CD14-positive monocyte (primary cell): Measurements from ENCODE around the gene FHIT. TPM values are rescaled to one million over a fixed set of nuclear protein-coding genes. Genes with fewer than 3 reads are reported as not detected.

ENCODE experiments used
- DNase-seq, 3 donors: peaks; one replicate each; pipeline ENCODE4 v3.0.0-alpha.2; 2011 to 2022
- H2AFZ ChIP-seq: 2 replicates; pipeline ENCODE4 v1.6.0; 2012; ENCODE audit warnings: mild to moderate bottlenecking, low read depth, low read length, inconsistent platforms; ENCODE audit not compliant: insufficient read depth, poor library complexity, severe bottlenecking
- H3K27ac ChIP-seq, 2 donors: 1 replicate in 1 of 2; 2 replicates in 1 of 2; pipeline ENCODE4 v1.5.1; 2012 to 2013; ENCODE audit warnings: low read length in 2 of 2, control low read depth in 1 of 2, inconsistent platforms in 1 of 2, low read depth in 1 of 2, mild to moderate bottlenecking in 1 of 2
- H3K27me3 ChIP-seq, 2 donors: one replicate each; pipeline versions ENCODE4 v1.6.0 to v1.6.1; 2011 to 2013; ENCODE audit warnings: low read length in 2 of 2; ENCODE audit not compliant: control insufficient read depth in 2 of 2, insufficient read depth in 2 of 2
- H3K36me3 ChIP-seq, 2 donors: replicated peaks in 1 of 2; 1 replicate in 1 of 2; 2 replicates in 1 of 2; pipeline versions ENCODE4 v1.5.1 to v1.6.1; 2012 to 2013; ENCODE audit warnings: low read length in 2 of 2, control low read depth in 1 of 2, inconsistent platforms in 1 of 2, mild to moderate bottlenecking in 1 of 2; ENCODE audit not compliant: insufficient read depth in 2 of 2, control insufficient read depth in 1 of 2
- H3K4me1 ChIP-seq, 2 donors: 1 replicate in 1 of 2; 2 replicates in 1 of 2; pipeline versions ENCODE4 v1.5.1 to v1.6.1; 2012 to 2013; ENCODE audit warnings: low read length in 2 of 2, control low read depth in 1 of 2, inconsistent platforms in 1 of 2, mild to moderate bottlenecking in 1 of 2, moderate library complexity in 1 of 2; ENCODE audit not compliant: insufficient read depth in 2 of 2, control insufficient read depth in 1 of 2
- H3K4me2 ChIP-seq: replicated peaks from 2 replicates; pipeline ENCODE3; 2012; ENCODE audit warnings: low read length, moderate library complexity, mild to moderate bottlenecking; ENCODE audit not compliant: poor library complexity, severe bottlenecking; ENCODE audit errors: extremely low read depth
- H3K4me3 ChIP-seq, 3 experiments: fragments of 200-600 bp in 1 of 3; sonication (generic) in 1 of 3; replicated peaks in 1 of 3; 1 replicate in 2 of 3; 2 replicates in 1 of 3; pipeline ENCODE4 v1.5.1; 2011 to 2013; ENCODE audit warnings: low read length in 3 of 3, mild to moderate bottlenecking in 3 of 3, control low read depth in 2 of 3, low read depth in 2 of 3, inconsistent platforms in 1 of 3, moderate library complexity in 1 of 3
- H3K79me2 ChIP-seq: 2 replicates; pipeline ENCODE4 v1.6.0; 2012; ENCODE audit warnings: mild to moderate bottlenecking, control low read depth, inconsistent platforms, low read length, moderate library complexity; ENCODE audit not compliant: insufficient read depth
- H3K9ac ChIP-seq: 2 replicates; pipeline ENCODE4 v1.6.0; 2017; ENCODE audit warnings: low read length, mild to moderate bottlenecking; ENCODE audit not compliant: insufficient read depth, poor library complexity, severe bottlenecking
- H3K9me3 ChIP-seq, 2 donors: replicated peaks in 1 of 2; 1 replicate in 1 of 2; 2 replicates in 1 of 2; pipeline versions ENCODE4 v1.5.1 to v1.6.1; 2012 to 2013; ENCODE audit warnings: low read length in 2 of 2, control low read depth in 1 of 2; ENCODE audit not compliant: control insufficient read depth in 1 of 2, insufficient read depth in 1 of 2
- H4K20me1 ChIP-seq: 2 replicates; pipeline ENCODE4 v1.6.0; 2012; ENCODE audit warnings: mild to moderate bottlenecking, low read length, control low read depth, moderate library complexity; ENCODE audit not compliant: insufficient read depth
- H3K27ac Mint-ChIP-seq, 7 donors: one replicate each; pipeline ENCODE4 v1.8.0; 2020; ENCODE audit warnings: mild to moderate bottlenecking in 7 of 7, mixed read lengths in 7 of 7, moderate library complexity in 6 of 7, inconsistent platforms in 2 of 7
- H3K27me3 Mint-ChIP-seq, 3 donors: one replicate each; pipeline ENCODE4 v1.8.0; 2021 to 2022; ENCODE audit warnings: low read depth in 3 of 3, mild to moderate bottlenecking in 3 of 3, mixed read lengths in 3 of 3, moderate library complexity in 3 of 3, inconsistent platforms in 1 of 3
- H3K36me3 Mint-ChIP-seq, 2 donors: one replicate each; pipeline ENCODE4 v1.8.0; 2020; ENCODE audit warnings: mixed read lengths in 2 of 2, inconsistent platforms in 1 of 2, mild to moderate bottlenecking in 1 of 2
- H3K4me1 Mint-ChIP-seq: one replicate; pipeline ENCODE4 v1.8.0; 2020; ENCODE audit warnings: mild to moderate bottlenecking, mixed read lengths
- H3K4me3 Mint-ChIP-seq, 2 donors: one replicate each; pipeline ENCODE4 v1.8.0; 2020; ENCODE audit warnings: mild to moderate bottlenecking in 2 of 2, mixed read lengths in 2 of 2, moderate library complexity in 1 of 2
- H3K9me3 Mint-ChIP-seq, 7 donors: one replicate each; pipeline ENCODE4 v1.8.0; 2020 to 2022; ENCODE audit warnings: mixed read lengths in 7 of 7, mild to moderate bottlenecking in 6 of 7, moderate library complexity in 6 of 7, inconsistent platforms in 2 of 7
- WGBS: methylation state at CpG from one replicate; pipeline ENCODE4 v1.1.5; 2013; ENCODE audit warnings: missing lambda C conversion rate; ENCODE audit not compliant: insufficient coverage; 5-methylcytosine and 5-hydroxymethylcytosine counted together
- intact Hi-C, 2 donors: fragments of 100-400 bp; cut with micrococcal nuclease; formaldehyde crosslinking; loops; one replicate each; pipeline versions ENCODE4 v1.15.0 to v1.15.1; 2023
- polyA plus RNA-seq, 3 donors: library from polyadenylated mRNA; depleted of rRNA in 1 of 3; unstranded in 2 of 3; stranded (reverse) in 1 of 3; fragments of 300-500 nt in 2 of 3; fragments of >200 nt in 1 of 3; fragmentation: Illumina TruSeq in 2 of 3; gene quantifications; 1 replicate in 2 of 3; 2 replicates in 1 of 3; pipeline ENCODE4 v1.2.3, GENCODE V29; 2012 to 2021
- TF ChIP-seq, protein P1 (sequence below): fragments of 200-600 bp; IDR thresholded peaks from one replicate; pipeline ENCODE4 v1.8.0; 2022; ENCODE audit warnings: antibody characterized with exemption, mild to moderate bottlenecking

Gene FHIT
- polyA plus RNA-seq, 3 donors: 1.7 to 3.4 (median 3.2) TPM

DNA sequence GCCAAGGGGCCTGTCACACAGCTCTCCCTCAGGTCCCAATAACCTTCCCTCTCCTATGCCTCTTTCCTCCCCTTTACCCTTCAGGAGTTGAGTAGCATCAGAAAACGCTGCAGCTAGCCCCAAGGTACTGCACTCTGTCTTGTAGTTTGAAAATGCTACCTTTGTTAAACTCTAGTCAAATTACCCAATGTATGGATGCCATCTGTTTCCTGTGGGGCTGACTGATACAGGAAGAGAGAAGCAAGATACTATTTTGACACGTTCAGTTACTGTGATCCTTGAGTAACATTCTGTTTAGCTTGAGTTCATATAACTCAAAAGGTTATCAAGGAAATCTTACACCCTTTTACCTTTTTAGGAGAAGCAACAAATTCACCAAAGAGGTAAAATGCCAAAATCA is 493.1 kb downstream of the FHIT start:
- H3K27me3 Mint-ChIP-seq: peaks cover 0 to 1% (median 0%) of the 10 kb centered on the region in 3 donors

DNA sequence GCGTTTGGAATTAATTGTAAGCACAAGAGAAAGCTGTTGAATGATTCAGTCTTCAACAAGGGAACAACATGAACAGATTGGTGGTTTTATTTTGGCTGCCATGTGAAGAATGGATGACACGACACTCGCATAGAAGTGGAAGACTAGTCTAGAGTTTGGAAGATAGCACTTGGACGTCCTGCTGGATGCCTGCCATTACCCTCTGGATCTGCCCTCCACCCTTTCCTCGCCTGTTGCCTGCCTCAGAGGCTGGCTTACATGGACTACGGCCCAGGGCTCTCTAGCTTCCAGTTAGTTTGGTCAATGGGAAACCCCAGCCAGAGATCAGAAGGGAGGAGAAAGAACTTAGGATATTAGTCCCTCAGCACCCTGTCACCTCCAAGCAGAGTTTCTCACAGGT is 493.5 kb downstream of the FHIT start:
- no peak overlapping the region for H3K9ac ChIP-seq
- H3K4me3 ChIP-seq: no peak overlapping the region
- H3K9me3 ChIP-seq: no peaks in the 10 kb centered on the region
- DNase-seq: no peak
- Mint-ChIP-seq H3K36me3 (no peaks in the 10 kb centered on the region), H3K27me3 (peaks cover 0 to 1% (median 0%) of the 10 kb centered on the region in 3 donors), H3K9me3 (peaks cover 0 to 11% (median 4%) of the 10 kb centered on the region in 7 donors), H3K4me3 (no peak overlapping the region), H3K27ac (no peak overlapping the region), H3K4me1 (peaks cover 50% of the 10 kb centered on the region)
- H3K27ac ChIP-seq: no peak overlapping the region
- H3K4me2 ChIP-seq: no peak overlapping the region
- H3K36me3 ChIP-seq: no peaks in the 10 kb centered on the region
- TF ChIP-seq, protein P1, sequence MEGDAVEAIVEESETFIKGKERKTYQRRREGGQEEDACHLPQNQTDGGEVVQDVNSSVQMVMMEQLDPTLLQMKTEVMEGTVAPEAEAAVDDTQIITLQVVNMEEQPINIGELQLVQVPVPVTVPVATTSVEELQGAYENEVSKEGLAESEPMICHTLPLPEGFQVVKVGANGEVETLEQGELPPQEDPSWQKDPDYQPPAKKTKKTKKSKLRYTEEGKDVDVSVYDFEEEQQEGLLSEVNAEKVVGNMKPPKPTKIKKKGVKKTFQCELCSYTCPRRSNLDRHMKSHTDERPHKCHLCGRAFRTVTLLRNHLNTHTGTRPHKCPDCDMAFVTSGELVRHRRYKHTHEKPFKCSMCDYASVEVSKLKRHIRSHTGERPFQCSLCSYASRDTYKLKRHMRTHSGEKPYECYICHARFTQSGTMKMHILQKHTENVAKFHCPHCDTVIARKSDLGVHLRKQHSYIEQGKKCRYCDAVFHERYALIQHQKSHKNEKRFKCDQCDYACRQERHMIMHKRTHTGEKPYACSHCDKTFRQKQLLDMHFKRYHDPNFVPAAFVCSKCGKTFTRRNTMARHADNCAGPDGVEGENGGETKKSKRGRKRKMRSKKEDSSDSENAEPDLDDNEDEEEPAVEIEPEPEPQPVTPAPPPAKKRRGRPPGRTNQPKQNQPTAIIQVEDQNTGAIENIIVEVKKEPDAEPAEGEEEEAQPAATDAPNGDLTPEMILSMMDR: no peak
- no peak overlapping the region for H2AFZ ChIP-seq
- no peaks in the 10 kb centered on the region for H3K79me2 ChIP-seq
- intact Hi-C loops: no loop called here
- no peaks in the 10 kb centered on the region for H3K27me3 ChIP-seq
- H3K4me1 ChIP-seq: peaks cover 37 to 46% of the 10 kb centered on the region in 2 donors
- H4K20me1 ChIP-seq: no peaks in the 10 kb centered on the region
- 89% methylated on average over 3 of the region's 6 CpGs for WGBS

More for the DNA sequence above, 493.1 kb downstream of the FHIT start:
- H3K4me2 ChIP-seq: no peak overlapping the region
- intact Hi-C loops: no loop called here
- Mint-ChIP-seq H3K4me1 (peaks cover 50% of the 10 kb centered on the region), H3K27ac (no peak overlapping the region), H3K9me3 (peaks cover 0 to 11% (median 4%) of the 10 kb centered on the region in 7 donors), H3K36me3 (no peaks in the 10 kb centered on the region), H3K4me3 (no peak overlapping the region)
- H3K27ac ChIP-seq: no peak overlapping the region
- WGBS: no CpG with 5 or more reads among the region's 2 CpGs
- no peaks in the 10 kb centered on the region for H3K79me2 ChIP-seq
- DNase-seq: no peak
- no peaks in the 10 kb centered on the region for H3K36me3 ChIP-seq
- no peaks in the 10 kb centered on the region for H3K27me3 ChIP-seq
- H3K4me1 ChIP-seq: peaks cover 37 to 46% of the 10 kb centered on the region in 2 donors
- TF ChIP-seq, protein P1: no peak
- no peaks in the 10 kb centered on the region for H4K20me1 ChIP-seq
- no peak overlapping the region for H2AFZ ChIP-seq
- no peak overlapping the region for H3K9ac ChIP-seq
- H3K4me3 ChIP-seq: no peak overlapping the region
- no peaks in the 10 kb centered on the region for H3K9me3 ChIP-seq
